HG02623 (cell line): ENCODE data around the gene UNC13B.

ENCODE experiments used
- ATAC-seq: cut with Tn5 transposase; IDR thresholded peaks from one replicate; pipeline ENCODE4 v1.9.1; 2021; ENCODE audit warnings: moderate library complexity; ENCODE audit not compliant: unreplicated experiment

The UNC13B gene

DNA sequence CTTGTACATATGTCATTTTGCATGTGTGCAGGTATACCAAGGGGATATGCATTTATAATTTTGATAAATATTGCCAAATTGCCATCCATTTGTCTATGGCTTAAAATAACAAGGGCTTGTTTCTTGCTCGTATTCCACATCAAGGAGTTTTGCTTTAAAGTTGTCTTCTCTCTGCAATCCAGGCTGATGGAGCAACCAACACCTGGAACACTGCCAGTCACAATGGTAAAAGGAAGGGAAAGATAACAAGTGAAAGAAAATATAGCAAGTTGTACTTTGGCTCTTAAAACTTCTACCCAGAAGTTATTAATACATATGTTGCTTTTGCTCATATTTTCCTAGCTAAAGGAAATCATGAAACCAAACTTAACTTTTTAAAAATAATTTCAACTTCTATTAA lies 156.9 kb downstream of the UNC13B start:
- no peak for ATAC-seq

DNA sequence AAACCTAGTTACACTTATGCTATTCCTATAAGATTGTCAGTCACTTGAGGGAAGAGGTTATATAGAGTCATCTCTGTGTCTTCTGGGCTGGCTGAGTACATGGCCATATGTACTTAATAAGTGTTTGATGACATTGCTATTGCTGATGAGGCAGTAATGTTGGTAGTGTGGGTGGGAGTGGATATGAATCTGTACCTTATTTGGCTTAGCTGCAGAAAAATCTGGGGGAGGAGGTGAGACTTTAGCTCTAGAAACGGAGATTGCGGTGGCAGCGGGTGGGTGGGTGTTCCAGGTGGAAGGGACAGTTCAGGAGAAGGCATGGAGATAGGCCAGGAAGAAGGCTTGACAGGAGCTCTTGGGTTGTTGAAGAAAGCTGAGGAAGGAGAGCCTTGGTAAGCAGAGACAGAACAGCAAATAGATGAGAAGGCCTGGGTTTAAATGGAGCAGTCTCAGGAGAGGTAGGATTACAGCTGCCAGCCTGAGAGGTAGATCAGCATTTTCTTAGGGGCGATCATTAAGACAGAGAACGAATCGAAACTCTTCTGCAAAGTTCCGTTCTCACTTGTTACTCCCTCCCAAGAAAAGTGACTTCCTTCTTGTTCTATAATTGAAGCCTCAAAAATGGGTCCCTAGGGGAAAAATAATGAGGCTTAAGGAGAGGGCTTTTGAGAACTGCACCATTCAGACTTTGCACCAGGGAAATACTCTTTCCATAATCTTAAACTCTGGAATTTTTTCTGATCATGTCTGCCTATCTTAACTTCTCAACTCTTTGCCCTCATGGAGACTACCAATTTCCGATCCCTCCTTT lies 160.5 kb downstream of the UNC13B start:
- no peak for ATAC-seq

DNA sequence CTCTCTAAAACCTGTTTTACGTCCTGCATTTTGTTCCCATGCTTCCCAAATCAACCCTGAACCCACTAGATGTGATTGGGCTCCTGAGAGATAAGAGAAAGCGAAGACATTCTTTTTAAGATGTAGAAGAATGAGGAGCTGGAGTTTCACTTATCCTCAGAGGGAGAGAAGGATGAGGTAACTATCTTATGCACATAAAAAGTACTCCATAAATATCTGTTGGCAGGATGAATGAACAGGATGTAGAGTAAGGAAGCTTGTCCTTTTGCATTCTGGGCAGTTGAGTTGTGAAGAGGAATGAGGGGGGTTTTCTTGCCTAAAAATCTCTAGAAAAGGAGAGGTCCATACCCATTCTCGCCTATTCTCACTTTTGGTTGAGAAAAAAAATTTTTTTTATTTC lies 163.2 kb downstream of the UNC13B start:
- ATAC-seq: no peak

DNA sequence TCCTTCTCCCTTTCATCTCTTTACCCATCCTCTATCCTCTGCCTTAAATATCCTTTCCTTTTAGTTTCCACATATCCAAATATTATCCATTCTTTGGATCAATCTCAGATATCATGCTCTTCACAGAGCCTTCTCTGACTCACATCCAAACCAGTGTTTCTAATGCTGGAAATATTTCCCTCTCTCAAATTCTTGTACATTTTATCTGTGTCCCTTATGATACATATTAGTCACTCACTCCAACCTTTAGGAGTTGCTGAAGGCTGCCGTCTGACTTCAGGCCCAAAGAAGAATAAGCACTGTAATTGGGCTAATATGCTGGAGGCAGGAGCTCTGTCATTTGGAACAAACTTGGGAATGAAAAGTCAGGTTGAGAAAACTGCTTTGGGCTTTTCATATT lies 171.7 kb downstream of the UNC13B start:
- no peak for ATAC-seq

DNA sequence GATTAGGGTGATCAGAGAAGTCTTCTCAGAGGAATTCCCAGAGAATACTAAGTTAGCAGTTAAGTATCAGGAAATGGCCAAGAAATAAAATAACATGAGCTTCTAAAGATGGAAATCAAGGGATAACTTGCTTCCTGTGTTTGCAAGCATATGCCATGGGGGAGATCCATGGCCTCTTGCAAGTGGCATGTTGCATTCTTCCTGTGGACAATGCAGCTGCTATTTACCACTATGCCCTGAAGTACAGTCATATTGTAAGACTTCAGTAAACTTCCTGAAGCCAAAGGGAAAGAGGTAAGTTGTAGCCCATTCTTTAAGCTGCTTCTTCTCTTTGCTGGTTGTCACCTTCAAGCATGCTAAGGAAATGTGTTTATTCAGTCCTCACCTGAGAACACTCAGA lies 173.4 kb downstream of the UNC13B start:
- no peak for ATAC-seq

DNA sequence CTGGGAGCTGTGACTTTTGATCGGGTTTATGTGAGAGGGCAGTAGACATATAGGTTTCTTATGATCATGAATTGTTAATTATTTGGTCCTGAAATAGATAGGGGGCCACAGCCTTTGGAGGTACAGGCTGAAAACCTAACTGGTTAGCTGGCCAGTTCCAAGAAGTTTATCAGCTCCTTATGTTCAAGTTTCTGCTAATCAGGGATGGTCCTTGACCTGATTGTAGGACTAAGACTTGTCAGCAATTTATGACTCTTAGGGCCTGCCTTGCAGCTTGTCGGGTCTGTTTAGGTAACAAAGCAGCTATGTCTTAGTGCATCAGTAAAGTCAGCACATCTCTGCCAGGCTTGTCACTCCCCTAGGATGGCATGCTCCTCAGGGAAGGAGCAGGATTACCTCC lies 176.3 kb downstream of the UNC13B start:
- no peak for ATAC-seq

DNA sequence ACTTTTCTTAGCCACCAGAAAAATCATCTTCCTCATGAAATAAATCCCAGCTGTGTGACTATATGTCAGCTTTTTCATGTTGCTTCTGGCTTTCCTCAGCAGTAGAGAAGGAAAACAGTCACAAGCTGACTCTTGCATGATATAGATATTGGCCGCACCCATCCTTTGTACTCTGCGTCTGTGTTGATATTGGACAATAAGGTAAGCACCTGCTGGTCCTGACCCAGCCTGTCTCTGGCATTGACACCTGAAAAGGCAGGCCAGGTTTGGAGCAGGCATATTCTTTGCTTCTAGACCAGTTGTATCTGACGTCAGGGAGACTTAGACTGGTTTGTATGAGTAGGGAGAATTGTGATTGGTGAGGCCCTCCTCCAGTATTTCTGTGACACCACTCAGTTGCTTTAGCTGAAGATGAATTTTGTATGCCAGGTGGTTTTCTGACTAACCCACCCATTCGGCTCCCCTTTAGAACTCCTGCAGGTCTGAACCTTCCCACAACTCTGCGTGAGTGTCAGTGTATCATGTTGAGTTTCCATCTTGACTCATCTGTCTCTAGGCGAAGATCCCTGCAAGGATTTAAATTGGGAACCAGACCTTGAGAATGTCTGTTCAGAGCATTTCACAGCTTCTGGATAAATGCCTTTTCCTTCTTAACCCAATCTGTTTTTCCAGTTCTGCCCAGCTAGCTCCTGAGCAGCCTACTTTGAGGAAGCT lies 176.9 kb downstream of the UNC13B start:
- no peak for ATAC-seq

DNA sequence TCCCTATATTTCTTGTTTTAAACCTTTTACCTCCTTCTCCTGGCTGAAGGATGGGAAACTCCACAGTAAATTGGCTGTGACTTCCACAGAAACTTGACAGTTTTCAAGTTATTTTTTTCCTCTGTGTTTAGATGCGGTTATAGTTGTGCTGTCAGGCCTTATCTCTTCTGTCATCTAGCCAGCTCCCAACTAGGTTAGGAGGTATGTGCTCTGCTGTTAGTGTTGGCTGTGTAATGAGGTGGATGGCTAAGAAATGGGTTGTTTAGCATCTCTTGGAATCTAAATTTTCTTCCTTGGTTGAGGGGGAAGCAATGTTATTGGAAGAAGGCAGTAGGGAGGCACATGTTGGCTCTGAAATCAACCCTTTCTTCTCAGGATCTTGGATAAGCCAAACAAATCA lies 178.2 kb downstream of the UNC13B start:
- ATAC-seq: no peak

DNA sequence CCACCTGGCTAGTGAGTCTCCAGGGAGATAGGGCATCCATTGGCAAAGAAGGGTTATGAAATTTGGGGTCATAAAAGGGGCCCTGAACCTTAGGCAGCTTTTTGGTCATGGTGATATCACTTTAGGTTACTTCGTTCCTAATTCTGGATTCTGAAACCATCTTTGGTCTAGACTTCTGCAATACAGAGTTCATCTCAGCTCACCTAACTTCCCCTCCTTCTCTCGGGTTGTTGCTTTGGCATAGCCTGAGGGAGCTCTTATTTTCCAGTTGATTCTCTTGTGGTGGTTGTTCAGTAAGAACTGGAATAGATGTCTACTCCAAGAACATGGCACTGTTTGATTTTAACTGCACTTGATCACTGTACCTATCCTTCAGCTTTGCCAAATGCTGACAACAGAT lies 179.2 kb downstream of the UNC13B start:
- ATAC-seq: no peak

DNA sequence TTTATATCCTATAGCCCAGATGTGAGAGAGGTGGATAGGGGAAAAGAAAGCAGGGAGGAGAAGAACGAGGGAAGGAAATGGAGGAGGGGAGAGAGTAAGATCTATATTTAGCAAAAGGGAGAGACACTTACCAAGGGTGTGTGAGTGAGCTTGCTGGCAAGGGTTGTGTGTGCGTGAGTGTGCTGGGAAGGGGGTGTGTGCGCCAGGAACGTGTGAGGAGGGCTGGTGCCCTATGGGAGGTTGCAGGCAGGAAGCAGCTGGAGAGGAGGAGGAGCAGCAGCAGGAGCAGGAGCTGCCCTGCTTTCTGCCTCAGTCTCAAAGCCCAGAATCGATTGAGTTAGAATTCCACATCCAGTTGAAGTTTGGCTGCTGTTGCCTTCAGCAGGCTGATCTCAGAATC lies 179.8 kb downstream of the UNC13B start:
- no peak for ATAC-seq

DNA sequence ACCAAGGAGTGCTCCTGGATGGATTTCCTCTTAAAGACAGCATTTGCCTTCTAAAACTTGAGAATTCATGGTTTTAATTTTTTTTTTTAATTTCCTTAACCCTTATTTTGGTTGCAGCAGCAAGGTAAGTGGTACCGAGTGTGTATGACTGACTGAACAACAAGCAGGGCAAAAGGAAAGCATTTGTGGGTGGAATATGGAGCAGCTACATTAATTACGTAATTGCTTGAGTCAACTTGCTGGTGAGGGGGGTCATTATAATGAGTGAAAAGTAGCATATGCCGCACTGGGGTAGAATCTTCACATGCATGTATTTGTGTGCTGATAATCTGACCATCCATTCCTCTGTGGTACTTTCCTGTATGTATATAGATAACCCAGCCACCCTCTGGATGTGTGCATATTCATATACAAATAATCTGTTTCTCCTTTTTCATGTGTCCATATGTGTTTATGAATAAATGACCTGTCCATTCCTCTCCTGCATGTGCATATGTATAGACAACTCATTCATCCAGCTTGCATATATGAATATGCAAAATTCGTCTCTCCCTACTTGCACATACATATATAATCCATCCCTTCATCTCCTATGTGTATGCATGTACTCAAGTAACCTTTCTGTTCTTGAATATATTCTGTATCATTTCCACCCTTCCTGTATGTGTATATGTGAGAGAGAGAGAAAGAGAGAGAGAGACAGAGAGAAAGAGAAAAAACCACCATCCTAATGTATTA lies 180.6 kb downstream of the UNC13B start:
- ATAC-seq: no peak

DNA sequence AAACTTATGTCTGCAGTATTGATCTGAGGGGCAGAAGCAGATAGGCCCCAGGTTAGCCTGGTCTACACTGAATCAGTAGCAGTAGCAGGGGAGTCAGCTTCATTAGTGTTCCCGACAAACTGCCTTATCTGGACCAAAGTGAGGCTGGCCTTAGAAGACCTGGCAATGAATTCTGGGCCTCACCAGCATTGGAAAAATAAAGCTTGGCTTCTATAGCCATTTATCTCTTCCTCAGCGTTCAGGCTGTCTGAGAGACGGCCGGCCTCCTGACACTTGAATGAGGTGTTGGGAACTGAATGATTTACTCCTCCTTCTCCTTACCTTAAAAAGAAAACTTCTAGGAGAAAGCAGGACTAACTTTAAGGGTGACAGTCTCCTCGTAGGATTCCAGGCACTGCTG lies 186.3 kb downstream of the UNC13B start:
- ATAC-seq: no peak

DNA sequence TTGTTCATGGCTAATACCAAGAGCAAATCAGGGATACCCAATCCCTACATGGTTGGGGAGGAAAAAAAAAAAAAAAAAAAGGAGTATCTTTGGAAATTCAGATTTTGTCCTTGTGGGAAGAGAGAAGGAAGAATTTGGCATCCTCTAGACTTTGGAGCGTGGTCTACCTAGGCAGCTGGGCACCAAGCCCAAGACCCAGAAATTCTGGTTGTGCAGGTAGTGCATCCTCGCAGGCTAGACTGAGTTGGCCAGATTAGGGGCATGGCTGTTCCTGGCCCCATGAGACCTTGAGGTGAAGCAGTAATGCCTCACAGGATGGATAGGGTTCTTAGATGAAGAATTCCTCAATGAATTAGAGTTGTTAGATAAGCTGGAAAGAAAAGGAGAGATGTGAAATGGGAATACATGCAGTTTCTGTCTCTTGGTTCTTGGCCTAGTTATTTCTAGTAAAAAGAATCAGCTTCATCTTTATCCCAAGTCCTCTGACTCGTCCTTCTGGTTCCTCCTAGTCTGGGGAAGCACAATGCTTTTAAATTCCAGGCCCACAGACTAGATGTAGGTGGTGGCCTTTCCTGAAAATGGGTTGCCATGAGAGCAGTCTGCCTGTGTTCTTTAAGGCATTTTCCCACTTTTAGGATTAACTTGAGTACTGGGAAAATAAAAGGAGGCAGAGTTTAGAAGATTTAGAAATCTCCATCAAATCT lies 187.6 kb downstream of the UNC13B start:
- ATAC-seq: no peak

DNA sequence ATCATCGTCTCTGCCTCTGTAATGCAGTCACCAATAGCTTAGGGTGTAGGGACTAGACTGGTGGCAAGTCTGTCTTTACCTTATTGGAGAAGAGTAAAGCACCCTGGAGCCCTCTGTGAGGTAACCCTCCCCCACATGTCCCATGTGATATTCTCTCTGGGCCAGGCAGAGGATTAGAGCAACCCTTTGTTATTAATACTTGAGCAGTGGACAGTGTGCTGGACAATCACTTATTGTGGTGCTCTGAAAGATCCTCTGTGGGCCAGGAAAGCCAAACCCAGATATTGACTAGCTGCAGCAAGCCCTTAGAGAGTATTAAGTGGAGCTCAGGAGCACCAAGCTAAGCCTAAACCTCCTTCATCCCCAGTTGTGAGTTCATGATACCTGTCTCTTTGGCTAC lies 188.4 kb downstream of the UNC13B start:
- no peak for ATAC-seq

DNA sequence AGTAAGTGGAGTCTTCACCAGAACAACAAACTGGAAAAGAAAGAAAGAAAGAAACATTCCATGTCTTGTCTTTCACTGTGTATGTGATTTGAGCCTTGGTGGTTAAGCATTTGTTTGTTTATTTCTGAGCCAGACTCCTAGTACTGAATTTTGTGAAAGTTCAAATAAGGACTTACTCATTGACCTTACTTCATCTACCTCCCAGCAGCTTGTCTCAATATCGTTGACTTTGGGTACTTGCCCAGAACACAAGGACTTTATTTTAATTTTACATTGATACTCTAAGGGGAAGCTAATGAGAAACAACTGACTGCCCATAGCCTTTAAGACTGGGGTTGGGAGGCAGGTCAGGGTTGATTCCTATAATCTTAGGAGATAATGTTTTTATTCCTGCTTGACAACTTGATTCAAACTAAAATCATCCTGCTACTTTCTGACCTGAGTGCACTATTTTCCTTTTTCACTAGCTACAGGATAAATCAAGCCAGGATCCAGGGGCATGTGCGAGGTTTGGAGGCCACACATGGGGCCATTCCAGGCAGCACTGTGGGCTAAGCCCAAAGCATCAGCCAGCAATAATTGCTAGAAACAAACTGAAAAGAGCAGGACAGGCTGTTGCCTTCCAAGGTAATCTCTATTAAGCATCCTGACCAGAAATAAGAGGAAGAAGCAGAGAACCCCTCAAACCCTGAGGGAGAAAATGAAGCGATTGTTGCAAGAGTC lies 189.2 kb downstream of the UNC13B start:
- ATAC-seq: no peak

DNA sequence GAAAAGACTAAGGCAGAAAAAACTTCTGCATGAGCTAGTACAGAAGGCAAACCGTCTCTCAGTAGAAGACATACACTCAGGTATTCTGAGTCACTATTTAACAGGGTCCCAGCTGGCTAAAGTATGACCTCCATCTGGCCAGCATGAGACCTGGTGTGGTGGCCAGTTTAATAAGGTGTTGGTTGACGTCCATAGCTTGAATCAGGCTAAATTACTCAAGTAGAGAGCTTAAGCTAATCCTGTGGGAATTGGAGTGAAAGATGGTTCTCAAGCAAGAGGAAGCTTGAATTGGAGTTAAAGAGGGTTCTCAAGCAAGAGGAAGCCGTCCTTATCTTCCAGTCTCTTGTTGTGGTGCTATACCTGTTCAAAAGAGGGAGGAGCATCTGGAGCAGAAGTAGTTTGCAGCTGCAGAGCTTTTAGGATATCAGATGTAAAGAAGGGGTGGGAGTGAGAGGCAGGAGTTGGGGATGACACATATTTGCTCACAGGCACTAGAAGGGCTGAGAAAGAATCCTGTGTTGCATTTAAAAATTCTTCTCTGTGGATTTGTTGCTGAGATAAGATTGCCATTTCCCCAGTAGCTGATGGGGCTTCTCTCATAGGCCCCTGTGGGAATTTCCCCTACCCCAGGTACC lies 192.0 kb downstream of the UNC13B start:
- no peak for ATAC-seq

DNA sequence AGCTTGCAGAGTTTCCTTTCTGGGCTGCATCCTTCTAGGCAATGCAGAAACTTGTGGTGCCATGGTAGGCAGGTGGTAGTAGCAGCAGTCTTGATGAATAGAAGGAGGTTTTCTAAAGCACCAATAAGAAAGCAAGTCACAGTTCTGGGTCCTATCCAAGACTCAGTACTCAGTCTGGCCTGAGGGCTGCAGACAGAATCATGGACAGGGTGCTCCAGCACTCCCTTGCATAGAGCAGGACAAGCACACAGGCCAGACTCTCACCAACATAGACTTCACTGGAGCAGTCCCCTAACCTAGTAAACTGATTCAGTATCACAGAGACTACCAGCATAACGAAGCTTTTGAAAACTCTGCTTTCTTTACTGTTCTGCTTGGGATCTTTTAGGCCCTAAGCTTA lies 194.1 kb downstream of the UNC13B start:
- ATAC-seq: no peak

DNA sequence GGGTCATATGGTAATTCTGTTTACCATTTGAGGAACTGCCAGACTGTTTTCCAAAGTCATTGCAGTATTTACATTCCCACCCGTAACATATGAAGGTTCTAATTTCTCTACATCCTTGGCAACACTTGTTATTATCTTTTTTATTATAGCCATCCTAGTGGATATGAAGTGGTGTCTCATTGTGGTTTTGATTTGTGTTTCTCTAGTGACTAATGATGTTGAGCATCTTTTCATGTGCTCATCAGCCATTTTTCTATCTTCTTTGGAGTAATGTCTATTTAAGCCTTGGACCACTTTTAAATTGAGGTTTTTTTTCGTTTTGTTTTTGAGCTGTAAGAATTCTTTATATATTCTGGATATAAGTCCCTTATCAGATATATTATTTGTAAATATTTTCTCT lies 195.3 kb downstream of the UNC13B start:
- no peak for ATAC-seq

DNA sequence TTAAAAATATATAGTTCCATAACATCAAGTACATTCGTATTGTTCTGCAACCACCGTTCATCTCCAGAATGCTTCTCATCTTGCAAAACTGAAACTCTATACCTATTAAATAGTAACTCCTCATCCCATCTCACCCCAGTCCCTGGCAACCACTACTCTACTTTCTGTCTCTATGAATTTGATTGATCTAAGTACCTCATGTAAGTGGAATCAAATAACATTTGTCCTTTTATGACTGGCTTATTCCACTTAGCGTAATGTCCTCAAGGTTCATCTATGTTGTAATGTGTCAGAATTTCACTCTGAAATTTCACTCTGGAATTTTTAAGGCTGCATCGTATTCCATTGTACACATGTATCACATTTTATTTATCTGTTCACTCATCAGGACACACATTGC lies 196.0 kb downstream of the UNC13B start:
- no peak for ATAC-seq
